Panc1 (cell line): ENCODE results near the gene C19orf47.

Experiments
- CTCF ChIP-seq: fragments of 450-650 bp; IDR thresholded peaks from 2 replicates; pipeline ENCODE4 v1.5.1; 2017; ENCODE audit warnings: mild to moderate bottlenecking
- POLR2AphosphoS5 ChIP-seq: IDR thresholded peaks from 2 replicates; pipeline ENCODE4 v1.6.1; 2012; ENCODE audit warnings: mild to moderate bottlenecking, low read depth, low read length, moderate library complexity
- REST ChIP-seq, 2 experiments: IDR thresholded peaks; 2 replicates each; pipeline ENCODE4 v1.6.1; 2011 to 2012; ENCODE audit warnings: low read depth in 2 of 2, control low read depth in 1 of 2, low read length in 1 of 2, mild to moderate bottlenecking in 1 of 2, moderate library complexity in 1 of 2; ENCODE audit not compliant: insufficient read depth in 1 of 2
- SIN3A ChIP-seq: IDR thresholded peaks from 2 replicates; pipeline ENCODE4 v1.6.1; 2012; ENCODE audit warnings: low read depth, mild to moderate bottlenecking, low read length, moderate library complexity, borderline replicate concordance; ENCODE audit not compliant: insufficient read depth
- TCF7L2 ChIP-seq: IDR thresholded peaks from 2 replicates; pipeline ENCODE4 v1.6.1; 2011; ENCODE audit warnings: mild to moderate bottlenecking, low read depth, low read length, inconsistent platforms

- TF ChIP-seq CTCF: no peak
- no peak for TF ChIP-seq POLR2AphosphoS5
- TF ChIP-seq REST (IDR thresholded peaks at IDR 0.05; ENCODE audit: insufficient read depth in 1 of 2, low read depth in 2 of 2, low read length in 1 of 2): no peak
- no peak for TF ChIP-seq SIN3A
- no peak for TF ChIP-seq TCF7L2
Observed at GRCh38 chr19:40314656-40315055, 33.5 kb downstream of the C19orf47 start.
